Loucy (cell line): Measurements from ENCODE around the gene BOC.

Source experiments
- CTCF ChIP-seq: fragments of 200-600 bp; sonication (generic); conservative IDR thresholded peaks from 2 replicates; pipeline ENCODE4 v1.5.1; 2014; ENCODE audit warnings: mild to moderate bottlenecking, antibody characterized with exemption, low read length
- EZH2phosphoT487 ChIP-seq: fragments of 200-600 bp; IDR thresholded peaks from 2 replicates; pipeline ENCODE4 v1.6.1; 2018; ENCODE audit warnings: antibody characterized with exemption, mild to moderate bottlenecking, moderate library complexity, borderline replicate concordance

DNA sequence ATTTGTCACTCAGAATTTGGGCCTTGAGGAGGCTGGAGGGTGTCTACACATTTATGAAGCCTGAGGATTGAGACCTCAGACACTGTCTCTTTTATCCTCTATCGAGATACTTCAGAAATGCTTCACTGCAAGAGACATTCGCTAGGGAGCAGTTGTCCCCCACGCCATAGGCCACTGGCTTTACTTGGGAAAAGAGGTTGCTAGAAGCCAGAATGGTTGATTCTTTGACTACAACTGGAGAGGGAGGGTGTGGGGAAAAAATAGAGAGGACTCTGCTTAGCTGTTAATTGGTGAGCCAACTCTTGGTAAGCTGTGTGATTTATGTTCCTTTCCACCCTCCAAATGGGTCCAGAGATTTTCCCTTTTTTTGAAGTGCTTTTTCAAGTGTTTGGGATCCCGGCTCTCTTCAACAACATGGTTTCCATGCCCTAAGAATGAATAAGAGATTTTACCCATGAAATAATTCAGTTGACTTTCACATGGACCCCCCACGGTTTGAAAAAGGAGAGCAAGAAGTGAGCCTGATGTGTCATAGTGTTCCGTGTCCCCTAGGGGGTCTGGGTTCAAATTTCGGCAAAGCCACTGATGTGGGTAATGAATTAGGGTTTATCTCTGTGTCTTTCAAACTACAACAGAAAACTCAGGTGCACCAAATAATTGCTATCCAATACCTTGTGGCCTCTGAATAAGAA is 2.7 kb downstream of the BOC start:
- no peak for TF ChIP-seq CTCF
- no peak for TF ChIP-seq EZH2phosphoT487
